OCI-LY7 (cell line): ENCODE measurements around the gene GNAQ. TPM values are rescaled to one million over a fixed set of nuclear protein-coding genes. Genes with fewer than 3 reads are reported as not detected.

Source experiments
- BruUV-seq: library from RNA; stranded (reverse); fragments of 400-500 nt; replicated peaks from 2 replicates; lab custom pipeline; 2021; lab: Mats Ljungman, UMichigan
- CTCF ChIA-PET: fragments of 300-600 bp; sonication (Branson Sonifier 250); formaldehyde crosslinking; loops from one replicate; lab custom pipeline; 2022; ENCODE audit warnings: antibody characterized with exemption; ENCODE audit not compliant: unreplicated experiment; lab: Charles Lee
- POLR2A ChIA-PET: fragments of 300-600 bp; sonication (Branson Sonifier 250); formaldehyde crosslinking; loops from one replicate; lab custom pipeline; 2022; ENCODE audit warnings: antibody characterized with exemption; lab: Charles Lee
- DNase-seq: peaks from one replicate; pipeline ENCODE4 v3.0.0-alpha.2; 2015; ENCODE audit warnings: low spot score
- H2AFZ ChIP-seq: fragments of 200-600 bp; sonication (generic), shearing (Covaris generic); 2 replicates; pipeline ENCODE4 v1.6.1; 2014; ENCODE audit warnings: mild to moderate bottlenecking, antibody characterized with exemption, low read length, moderate library complexity
- H3K27ac ChIP-seq: fragments of 200-600 bp; sonication (generic); 2 replicates; pipeline ENCODE4 v1.5.1; 2014; ENCODE audit warnings: mixed run types, low read depth, mild to moderate bottlenecking, moderate library complexity, low read length, inconsistent platforms; ENCODE audit not compliant: poor library complexity, severe bottlenecking
- H3K36me3 ChIP-seq: fragments of 200-600 bp; sonication (generic); 2 replicates; pipeline ENCODE4 v1.6.1; 2014; ENCODE audit warnings: mild to moderate bottlenecking, antibody characterized with exemption, low read length, moderate library complexity, mixed read lengths; ENCODE audit not compliant: insufficient read depth
- H3K4me1 ChIP-seq: fragments of 200-600 bp; sonication (generic); 2 replicates; pipeline ENCODE4 v1.5.1; 2014; ENCODE audit warnings: mild to moderate bottlenecking, low read length; ENCODE audit not compliant: insufficient read depth, poor library complexity, severe bottlenecking
- H3K4me2 ChIP-seq: fragments of 200-600 bp; sonication (generic); 2 replicates; pipeline ENCODE4 v1.6.1; 2014; ENCODE audit warnings: mild to moderate bottlenecking, low read length
- H3K4me3 ChIP-seq: fragments of 200-600 bp; sonication (generic); 2 replicates; pipeline ENCODE4 v1.5.1; 2014; ENCODE audit warnings: mild to moderate bottlenecking, low read depth, low read length; ENCODE audit not compliant: poor library complexity, severe bottlenecking
- H3K79me2 ChIP-seq: fragments of 200-600 bp; sonication (generic); 2 replicates; pipeline ENCODE4 v1.6.1; 2016; ENCODE audit warnings: low read depth, mild to moderate bottlenecking, low read length, moderate library complexity, mixed read lengths; ENCODE audit not compliant: insufficient read depth
- H3K9me2 ChIP-seq: fragments of 200-600 bp; sonication (generic); 2 replicates; pipeline ENCODE4 v1.6.1; 2016; ENCODE audit warnings: mild to moderate bottlenecking, low read length, mixed read lengths; ENCODE audit not compliant: insufficient read depth
- H3K9me3 ChIP-seq: fragments of 200-600 bp; sonication (generic); 2 replicates; pipeline ENCODE4 v1.6.1; 2014; ENCODE audit warnings: mild to moderate bottlenecking, mixed run types, low read length, mixed read lengths
- H4K20me1 ChIP-seq: fragments of 200-600 bp; sonication (generic); 2 replicates; pipeline ENCODE4 v1.6.1; 2014; ENCODE audit warnings: mild to moderate bottlenecking, antibody characterized with exemption, low read length, moderate library complexity, mixed read lengths; ENCODE audit not compliant: insufficient read depth
- EZH2phosphoT487 ChIP-seq: fragments of 200-600 bp; sonication (generic); IDR thresholded peaks from 2 replicates; pipeline ENCODE4 v1.6.1; 2018; ENCODE audit warnings: low read depth, borderline replicate concordance, mild to moderate bottlenecking, mixed run types, antibody characterized with exemption, low read length, moderate library complexity, mixed read lengths
- intact Hi-C: fragments of 100-400 bp; cut with micrococcal nuclease; formaldehyde crosslinking; loops from one replicate; pipeline ENCODE4 v1.10.0; 2022; ENCODE audit not compliant: unreplicated experiment
- total RNA-seq, 2 experiments: library from RNA; depleted of rRNA in 1 of 2; stranded (reverse); fragments of >200 nt in 1 of 2; shearing (Covaris generic) in 1 of 2; gene quantifications; 2 replicates each; pipeline ENCODE4 v1.2.3, GENCODE V29; 2014 to 2022
- TF ChIP-seq, protein P1 (sequence below): fragments of 200-600 bp; sonication (generic); conservative IDR thresholded peaks from 2 replicates; pipeline ENCODE4 v1.5.1; 2014; ENCODE audit warnings: mild to moderate bottlenecking, antibody characterized with exemption, low read length, moderate library complexity, mixed read lengths

Gene GNAQ
- total RNA-seq, 2 experiments from 2014 or later, result not detected

DNA sequence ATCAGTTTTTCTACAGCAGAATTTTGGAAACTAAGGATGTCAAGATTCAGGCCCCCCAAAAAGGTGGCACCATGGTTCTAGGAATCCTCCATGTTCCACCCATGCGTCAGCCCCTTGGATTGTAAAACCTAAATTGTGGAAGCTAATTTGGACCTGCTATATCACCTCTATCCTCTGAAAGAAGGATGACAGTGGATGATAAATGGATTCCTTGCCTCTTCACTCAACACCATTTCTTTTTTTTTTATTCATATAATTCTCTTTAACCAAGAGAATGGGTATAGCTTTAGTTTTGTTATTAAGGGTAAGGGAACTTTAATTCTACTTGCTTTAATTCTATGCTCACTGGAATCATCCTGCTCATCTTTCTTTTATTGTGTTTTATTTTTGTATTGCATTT is 71.8 kb downstream of the GNAQ start:
- H3K9me2 ChIP-seq, result no peaks in the 10 kb centered on the region
- ChIA-PET CTCF (no interaction called here), POLR2A (no interaction called here)
- TF ChIP-seq EZH2phosphoT487, result no peak
- TF ChIP-seq, protein P1, sequence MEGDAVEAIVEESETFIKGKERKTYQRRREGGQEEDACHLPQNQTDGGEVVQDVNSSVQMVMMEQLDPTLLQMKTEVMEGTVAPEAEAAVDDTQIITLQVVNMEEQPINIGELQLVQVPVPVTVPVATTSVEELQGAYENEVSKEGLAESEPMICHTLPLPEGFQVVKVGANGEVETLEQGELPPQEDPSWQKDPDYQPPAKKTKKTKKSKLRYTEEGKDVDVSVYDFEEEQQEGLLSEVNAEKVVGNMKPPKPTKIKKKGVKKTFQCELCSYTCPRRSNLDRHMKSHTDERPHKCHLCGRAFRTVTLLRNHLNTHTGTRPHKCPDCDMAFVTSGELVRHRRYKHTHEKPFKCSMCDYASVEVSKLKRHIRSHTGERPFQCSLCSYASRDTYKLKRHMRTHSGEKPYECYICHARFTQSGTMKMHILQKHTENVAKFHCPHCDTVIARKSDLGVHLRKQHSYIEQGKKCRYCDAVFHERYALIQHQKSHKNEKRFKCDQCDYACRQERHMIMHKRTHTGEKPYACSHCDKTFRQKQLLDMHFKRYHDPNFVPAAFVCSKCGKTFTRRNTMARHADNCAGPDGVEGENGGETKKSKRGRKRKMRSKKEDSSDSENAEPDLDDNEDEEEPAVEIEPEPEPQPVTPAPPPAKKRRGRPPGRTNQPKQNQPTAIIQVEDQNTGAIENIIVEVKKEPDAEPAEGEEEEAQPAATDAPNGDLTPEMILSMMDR, result no peak
- no peak overlapping the region for H2AFZ ChIP-seq
- no peaks in the 10 kb centered on the region for H3K4me1 ChIP-seq
- no peak overlapping the region for H3K27ac ChIP-seq
- H3K4me2 ChIP-seq, result no peak overlapping the region
- no peaks in the 10 kb centered on the region for H4K20me1 ChIP-seq
- H3K79me2 ChIP-seq, result no peaks in the 10 kb centered on the region
- no peak for DNase-seq
- no TSS peak for BruUV-seq
- H3K9me3 ChIP-seq, result no peaks in the 10 kb centered on the region
- no peaks in the 10 kb centered on the region for H3K36me3 ChIP-seq
- intact Hi-C loops, result no loop called here
- no peak overlapping the region for H3K4me3 ChIP-seq

DNA sequence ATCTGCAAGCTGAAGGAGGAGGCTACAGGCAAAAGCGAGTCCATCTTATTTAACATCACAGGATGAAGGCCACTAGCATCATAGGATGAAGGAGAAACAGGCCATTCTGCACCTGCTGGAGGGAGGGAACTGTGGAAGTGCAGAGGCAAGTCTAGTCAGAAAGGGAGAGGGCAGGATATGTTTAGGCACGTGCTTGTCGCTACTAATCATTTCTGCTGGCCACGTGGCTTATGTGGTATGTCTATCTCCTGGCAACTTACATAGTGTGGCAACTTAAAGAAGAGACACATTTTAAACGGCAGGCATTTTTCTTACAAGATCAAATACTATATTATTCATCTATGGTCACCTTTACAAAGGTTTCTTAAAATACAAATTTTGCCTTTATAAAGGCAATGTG is 74.0 kb downstream of the GNAQ start:
- no peak overlapping the region for H3K4me3 ChIP-seq
- H4K20me1 ChIP-seq, result no peaks in the 10 kb centered on the region
- H3K9me2 ChIP-seq, result no peaks in the 10 kb centered on the region
- H3K9me3 ChIP-seq, result no peaks in the 10 kb centered on the region
- H3K4me2 ChIP-seq, result no peak overlapping the region
- no peak overlapping the region for H2AFZ ChIP-seq
- intact Hi-C loops, result no loop called here
- H3K4me1 ChIP-seq, result no peaks in the 10 kb centered on the region
- no peak for DNase-seq
- ChIA-PET POLR2A (no interaction called here), CTCF (no interaction called here)
- no peaks in the 10 kb centered on the region for H3K36me3 ChIP-seq
- no peak overlapping the region for H3K27ac ChIP-seq
- no TSS peak for BruUV-seq
- TF ChIP-seq, protein P1, result no peak
- TF ChIP-seq EZH2phosphoT487, result no peak
- no peaks in the 10 kb centered on the region for H3K79me2 ChIP-seq

DNA sequence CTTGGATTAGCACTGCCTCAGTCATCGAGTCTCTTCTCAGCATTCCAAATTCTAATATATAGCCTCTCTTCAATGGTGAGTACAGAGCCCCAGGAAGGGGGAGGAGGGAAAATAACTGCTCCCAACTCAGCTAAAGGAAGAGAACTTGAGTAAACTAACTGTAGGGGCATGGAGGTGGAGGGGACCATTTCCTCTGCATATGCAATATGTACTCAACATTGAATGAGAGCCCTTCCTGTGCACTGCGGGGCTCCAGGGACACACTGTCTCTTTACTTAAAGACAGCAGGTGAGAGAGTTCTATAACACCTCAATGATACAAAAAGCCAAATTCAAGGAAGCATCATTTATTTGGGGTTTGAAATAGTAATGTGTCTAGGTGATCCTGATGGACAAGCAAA is 75.1 kb downstream of the GNAQ start:
- H4K20me1 ChIP-seq, result no peaks in the 10 kb centered on the region
- H3K9me2 ChIP-seq, result no peaks in the 10 kb centered on the region
- no peak overlapping the region for H2AFZ ChIP-seq
- BruUV-seq, result no TSS peak
- no peak overlapping the region for H3K4me2 ChIP-seq
- TF ChIP-seq EZH2phosphoT487, result no peak
- TF ChIP-seq, protein P1, result no peak
- intact Hi-C loops, result no loop called here
- DNase-seq, result no peak
- no peaks in the 10 kb centered on the region for H3K9me3 ChIP-seq
- ChIA-PET POLR2A (no interaction called here), CTCF (no interaction called here)
- H3K79me2 ChIP-seq, result no peaks in the 10 kb centered on the region
- no peak overlapping the region for H3K27ac ChIP-seq
- no peaks in the 10 kb centered on the region for H3K4me1 ChIP-seq
- H3K4me3 ChIP-seq, result no peak overlapping the region
- no peaks in the 10 kb centered on the region for H3K36me3 ChIP-seq
